Activated CD8-positive, alpha-beta T cell treated with anti-CD3 and anti-CD28 coated beads, Interleukin-2, amount 10 ng/mL, durations not matched to agents 7 days and 5 days (primary cell): ENCODE data around the gene DIS3L2. TPM values are rescaled to one million over a fixed set of nuclear protein-coding genes. Genes with fewer than 3 reads are reported as not detected.

Source experiments
- ATAC-seq: fragments of 150-1000 bp; cut with Tn5 transposase; one replicate; pipeline ENCODE4 v1.10.0; 2021; ENCODE audit warnings: moderate library complexity
- CTCF ChIA-PET: fragments of 350-600 bp; sonication (Branson Sonifier 250); formaldehyde crosslinking; loops from one replicate; lab custom pipeline; 2021; ENCODE audit warnings: antibody characterized with exemption; lab: Charles Lee
- POLR2A ChIA-PET: fragments of 350-600 bp; sonication (Branson Sonifier 250); formaldehyde crosslinking; loops from one replicate; lab custom pipeline; 2021; ENCODE audit warnings: antibody characterized with exemption; lab: Charles Lee
- DNase-seq: peaks from one replicate; pipeline ENCODE4 v3.0.0-alpha.2; 2020
- H3K27ac Mint-ChIP-seq: one replicate; pipeline ENCODE4 v1.8.0; 2021; ENCODE audit warnings: mild to moderate bottlenecking, mixed read lengths
- H3K27me3 Mint-ChIP-seq: one replicate; pipeline ENCODE4 v1.8.0; 2021; ENCODE audit warnings: low read depth, mixed read lengths
- H3K36me3 Mint-ChIP-seq: one replicate; pipeline ENCODE4 v1.8.0; 2021; ENCODE audit warnings: low read depth, mixed read lengths
- H3K4me1 Mint-ChIP-seq: one replicate; pipeline ENCODE4 v1.8.0; 2021; ENCODE audit warnings: low read depth, mixed read lengths
- H3K4me3 Mint-ChIP-seq: one replicate; pipeline ENCODE4 v1.8.0; 2021; ENCODE audit warnings: mild to moderate bottlenecking, mixed read lengths
- H3K9me3 Mint-ChIP-seq: one replicate; pipeline ENCODE4 v1.8.0; 2022; ENCODE audit warnings: mixed read lengths; ENCODE audit not compliant: insufficient read depth
- total RNA-seq, 2 experiments: library from RNA; stranded (reverse); gene quantifications; one replicate each; pipeline ENCODE4 v1.2.3, GENCODE V29; 2021

The DIS3L2 gene
- total RNA-seq, 2 experiments from 2014 or later: 32.2 to 36.2 TPM

- POLR2A ChIA-PET: no interaction called here
- Mint-ChIP-seq H3K4me3 (no peak overlapping the region), H3K9me3 (no peaks in the 10 kb centered on the region), H3K27ac (no peak overlapping the region), H3K4me1 (peaks cover 5% of the 10 kb centered on the region), H3K27me3 (no peaks in the 10 kb centered on the region), H3K36me3 (no peaks in the 10 kb centered on the region)
- DNase-seq (no peak), ATAC-seq (no peak)
- CTCF ChIA-PET: no interaction called here
Observed at GRCh38 chr2:231998046-231998445, 36.5 kb downstream of the DIS3L2 start.

GRCh38 chr2:232000439-232000838, 38.9 kb downstream of the DIS3L2 start:
- H3K27me3 Mint-ChIP-seq: no peaks in the 10 kb centered on the region
- ChIA-PET POLR2A (no interaction called here), CTCF (no interaction called here)
- H3K9me3 Mint-ChIP-seq: no peaks in the 10 kb centered on the region
- ATAC-seq (no peak), DNase-seq (no peak)
- no peaks in the 10 kb centered on the region for H3K4me1 Mint-ChIP-seq
- H3K36me3 Mint-ChIP-seq: no peaks in the 10 kb centered on the region
- no peak overlapping the region for H3K27ac Mint-ChIP-seq
- H3K4me3 Mint-ChIP-seq: no peak overlapping the region

GRCh38 chr2:232001073-232001472, 39.6 kb downstream of the DIS3L2 start:
- Mint-ChIP-seq H3K36me3 (no peaks in the 10 kb centered on the region), H3K4me3 (no peak overlapping the region), H3K27me3 (no peaks in the 10 kb centered on the region), H3K27ac (no peak overlapping the region), H3K9me3 (no peaks in the 10 kb centered on the region), H3K4me1 (no peaks in the 10 kb centered on the region)
- DNase-seq (no peak), ATAC-seq (no peak)
- ChIA-PET CTCF (no interaction called here), POLR2A (no interaction called here)

GRCh38 chr2:232006253-232006652, 44.7 kb downstream of the DIS3L2 start:
- H3K27ac Mint-ChIP-seq: no peak overlapping the region
- H3K4me1 Mint-ChIP-seq: no peaks in the 10 kb centered on the region
- CTCF ChIA-PET: no interaction called here
- H3K36me3 Mint-ChIP-seq: no peaks in the 10 kb centered on the region
- no peak for ATAC-seq
- no peak for DNase-seq
- no peaks in the 10 kb centered on the region for H3K27me3 Mint-ChIP-seq
- H3K9me3 Mint-ChIP-seq: no peaks in the 10 kb centered on the region
- POLR2A ChIA-PET: no interaction called here
- H3K4me3 Mint-ChIP-seq: no peak overlapping the region

DNA sequence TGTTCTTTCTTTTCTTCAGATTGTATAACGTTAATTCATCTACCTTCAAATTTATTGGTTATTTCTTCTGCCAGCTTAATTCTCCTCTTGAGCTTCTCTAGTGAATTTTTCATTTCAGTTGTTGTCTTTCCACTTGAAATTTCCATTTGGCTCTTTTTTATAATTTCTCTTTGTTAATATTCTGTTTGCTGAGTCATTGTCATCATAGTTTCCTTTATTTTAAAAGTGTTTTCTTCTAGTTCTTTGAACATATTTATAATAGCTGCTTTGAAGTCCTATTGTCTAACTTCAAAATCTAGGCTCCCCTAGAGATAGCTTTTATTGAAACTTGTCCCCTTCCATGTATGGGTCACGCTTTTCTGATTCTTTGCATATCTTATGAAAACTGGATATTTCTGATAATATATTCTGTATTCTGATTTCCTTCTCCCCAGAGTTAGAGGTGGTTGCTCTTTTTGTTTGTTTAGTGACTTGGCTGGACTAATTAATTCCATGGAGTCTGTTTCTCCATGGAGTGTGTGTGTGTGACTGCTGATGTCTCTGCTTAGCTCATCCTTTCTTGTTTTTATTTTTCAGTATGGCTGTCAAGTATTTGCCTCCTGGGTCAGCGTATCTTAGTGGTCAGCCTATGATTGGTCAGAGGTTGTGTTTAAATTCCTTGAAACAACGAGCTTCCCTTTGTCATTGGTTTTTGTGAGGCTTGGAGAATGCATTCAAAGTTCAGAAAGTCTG, 47.6 kb downstream of the DIS3L2 start:
- ATAC-seq (no peak), DNase-seq (no peak)
- POLR2A ChIA-PET: no interaction called here
- Mint-ChIP-seq H3K4me3 (no peak overlapping the region), H3K4me1 (no peaks in the 10 kb centered on the region), H3K27ac (no peak overlapping the region), H3K27me3 (no peaks in the 10 kb centered on the region), H3K36me3 (no peaks in the 10 kb centered on the region), H3K9me3 (no peaks in the 10 kb centered on the region)
- CTCF ChIA-PET: interaction anchor here (0.9 kb wide), 1 partner anchor 17 kb away, joined by 4 read pairs; no protein-coding TSS in a partner anchor

- ChIA-PET CTCF (interaction anchor here (0.9 kb wide), 1 partner anchor 17 kb away, joined by 4 read pairs; no protein-coding TSS in a partner anchor), POLR2A (no interaction called here)
- no peak for ATAC-seq
- Mint-ChIP-seq H3K4me1 (no peaks in the 10 kb centered on the region), H3K36me3 (peaks cover under 1% of the 10 kb centered on the region), H3K27ac (no peak overlapping the region), H3K4me3 (no peak overlapping the region), H3K9me3 (no peaks in the 10 kb centered on the region), H3K27me3 (no peaks in the 10 kb centered on the region)
- DNase-seq: no peak
Observed at GRCh38 chr2:232009639-232010274, 48.2 kb downstream of the DIS3L2 start.

- CTCF ChIA-PET: interaction anchor here (0.9 kb wide), 1 partner anchor 13 kb away, joined by 3 read pairs; no protein-coding TSS in a partner anchor
- Mint-ChIP-seq H3K4me3 (no peak overlapping the region), H3K9me3 (no peaks in the 10 kb centered on the region), H3K4me1 (peaks cover 11% of the 10 kb centered on the region), H3K27ac (no peak overlapping the region), H3K27me3 (no peaks in the 10 kb centered on the region), H3K36me3 (peaks cover 23% of the 10 kb centered on the region)
- ATAC-seq: no peak
- DNase-seq: no peak
- POLR2A ChIA-PET: no interaction called here
Observed at GRCh38 chr2:232013701-232014353, 52.3 kb downstream of the DIS3L2 start.

DNA sequence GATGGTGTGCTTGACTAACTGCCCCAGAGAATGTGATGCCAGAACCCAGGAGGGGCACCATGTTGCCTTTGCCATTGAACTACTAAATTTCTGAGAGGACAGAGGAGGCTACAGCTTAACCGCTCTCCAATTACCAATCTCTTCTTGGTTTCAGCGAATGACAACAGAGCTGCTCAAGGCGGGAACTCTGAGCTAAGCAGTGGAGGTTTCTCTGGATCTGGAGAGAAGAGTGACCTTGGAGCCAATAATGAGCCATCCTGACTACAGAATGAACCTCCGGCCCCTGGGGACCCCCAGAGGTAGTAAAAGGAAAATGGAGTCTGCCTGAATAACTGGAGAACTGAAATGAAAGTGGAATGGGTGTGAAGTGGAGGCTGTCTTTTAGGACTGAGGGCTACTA, 53.2 kb downstream of the DIS3L2 start:
- Mint-ChIP-seq H3K36me3 (peaks cover 23% of the 10 kb centered on the region), H3K27me3 (no peaks in the 10 kb centered on the region), H3K4me3 (no peak overlapping the region), H3K27ac (no peak overlapping the region), H3K4me1 (peaks cover 11% of the 10 kb centered on the region), H3K9me3 (no peaks in the 10 kb centered on the region)
- ChIA-PET CTCF (no interaction called here), POLR2A (no interaction called here)
- ATAC-seq (no peak), DNase-seq (no peak)

- H3K36me3 Mint-ChIP-seq: peaks cover 23% of the 10 kb centered on the region
- no peak overlapping the region for H3K27ac Mint-ChIP-seq
- H3K4me1 Mint-ChIP-seq: peaks cover 11% of the 10 kb centered on the region
- H3K27me3 Mint-ChIP-seq: no peaks in the 10 kb centered on the region
- ChIA-PET CTCF (no interaction called here), POLR2A (no interaction called here)
- ATAC-seq (no peak), DNase-seq (no peak)
- H3K4me3 Mint-ChIP-seq: no peak overlapping the region
- H3K9me3 Mint-ChIP-seq: no peaks in the 10 kb centered on the region
Observed at GRCh38 chr2:232018181-232018580, 56.7 kb downstream of the DIS3L2 start.

GRCh38 chr2:232022718-232023117, 61.2 kb downstream of the DIS3L2 start:
- H3K36me3 Mint-ChIP-seq: peaks cover 28% of the 10 kb centered on the region
- no peak overlapping the region for H3K27ac Mint-ChIP-seq
- CTCF ChIA-PET: interaction anchor here (0.7 kb wide), 1 partner anchor 266 kb away, joined by 3 read pairs; no protein-coding TSS in a partner anchor

GRCh38 chr2:232023426-232023825, 61.9 kb downstream of the DIS3L2 start:
- no peak for DNase-seq
- Mint-ChIP-seq H3K4me3 (no peak overlapping the region), H3K27ac (no peak overlapping the region), H3K36me3 (peaks cover 28% of the 10 kb centered on the region), H3K9me3 (no peaks in the 10 kb centered on the region), H3K4me1 (peaks cover 25% of the 10 kb centered on the region), H3K27me3 (no peaks in the 10 kb centered on the region)
- CTCF ChIA-PET: interaction anchor here (1.1 to 1.4 kb wide), 2 partner anchors 287 to 415 kb away, joined by 3 read pairs; no protein-coding TSS in a partner anchor
- ATAC-seq: no peak
- POLR2A ChIA-PET: no interaction called here

More at GRCh38 chr2:232022718-232023117, 61.2 kb downstream of the DIS3L2 start:
- H3K4me1 Mint-ChIP-seq: peaks cover 18% of the 10 kb centered on the region
- ATAC-seq (no peak), DNase-seq (no peak)
- H3K9me3 Mint-ChIP-seq: no peaks in the 10 kb centered on the region
- H3K4me3 Mint-ChIP-seq: no peak overlapping the region
- H3K27me3 Mint-ChIP-seq: no peaks in the 10 kb centered on the region
- POLR2A ChIA-PET: no interaction called here

DNA sequence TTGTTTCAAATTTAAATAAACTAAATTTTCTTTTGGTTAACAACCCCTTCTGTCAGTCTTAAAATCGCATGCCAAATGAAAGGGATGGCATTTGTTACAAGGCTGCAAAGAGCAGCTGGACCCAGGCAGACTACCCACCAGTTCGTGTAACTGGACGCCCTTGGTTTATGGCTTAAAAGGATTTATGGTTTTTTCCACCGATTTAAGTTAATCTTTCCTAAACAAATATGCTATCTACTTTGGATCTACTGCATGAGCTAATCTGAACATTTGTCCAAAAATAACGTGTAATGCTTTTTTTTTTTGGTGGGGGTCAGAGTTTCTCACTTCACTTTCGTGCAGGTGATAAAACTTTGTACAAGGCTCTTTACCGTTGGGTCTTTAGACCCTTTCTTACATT, 62.9 kb downstream of the DIS3L2 start:
- Mint-ChIP-seq H3K9me3 (no peaks in the 10 kb centered on the region), H3K27ac (no peak overlapping the region), H3K36me3 (peaks cover 37% of the 10 kb centered on the region), H3K4me3 (no peak overlapping the region), H3K4me1 (peaks cover 30% of the 10 kb centered on the region), H3K27me3 (no peaks in the 10 kb centered on the region)
- ChIA-PET CTCF (interaction anchor here (1.4 kb wide), 1 partner anchor 286 kb away, joined by 3 read pairs; no protein-coding TSS in a partner anchor), POLR2A (no interaction called here)
- ATAC-seq (no peak), DNase-seq (no peak)
